Stomach smooth muscle (tissue), 2 donors: ENCODE data around the gene RPS21.

ENCODE experiments used
- H3K27ac ChIP-seq: one replicate; pipeline ENCODE4 v1.7.0; 2013; ENCODE audit warnings: mild to moderate bottlenecking, low read length, inconsistent platforms
- H3K27me3 ChIP-seq, 2 donors: one replicate each; pipeline ENCODE4 v1.7.0; 2013; ENCODE audit warnings: low read length in 2 of 2; ENCODE audit not compliant: insufficient read depth in 2 of 2, control insufficient read depth in 1 of 2
- H3K36me3 ChIP-seq, 2 donors: one replicate each; pipeline ENCODE4 v1.7.0; 2013; ENCODE audit warnings: low read length in 2 of 2; ENCODE audit not compliant: control insufficient read depth in 2 of 2, insufficient read depth in 2 of 2
- H3K4me1 ChIP-seq: one replicate; pipeline ENCODE4 v1.7.0; 2013; ENCODE audit warnings: low read length; ENCODE audit not compliant: control insufficient read depth, insufficient read depth
- H3K4me3 ChIP-seq, 2 donors: one replicate each; pipeline ENCODE4 v1.7.0; 2013; ENCODE audit warnings: low read length in 2 of 2
- H3K9ac ChIP-seq, 2 donors: one replicate each; pipeline ENCODE4 v1.7.0; 2013; ENCODE audit warnings: low read length in 2 of 2, mild to moderate bottlenecking in 1 of 2
- H3K9me3 ChIP-seq, 2 donors: one replicate each; pipeline ENCODE4 v1.7.0; 2013; ENCODE audit warnings: low read length in 2 of 2; ENCODE audit not compliant: control insufficient read depth in 2 of 2
- donor health status: healthy.
- donor health status: Pancreatic carcinoma.

Gene RPS21

GRCh38 chr20:62403331-62403730 lies 16.4 kb downstream of the RPS21 start:
- H3K4me3 ChIP-seq = no peak overlapping the region
- peaks cover 0 to 3% of the 10 kb centered on the region in 2 donors for H3K36me3 ChIP-seq
- H3K4me1 ChIP-seq = peaks cover 29% of the 10 kb centered on the region
- H3K27ac ChIP-seq = no peak overlapping the region
- no peaks in the 10 kb centered on the region for H3K9me3 ChIP-seq
- no peak overlapping the region for H3K9ac ChIP-seq
- H3K27me3 ChIP-seq = no peaks in the 10 kb centered on the region

DNA sequence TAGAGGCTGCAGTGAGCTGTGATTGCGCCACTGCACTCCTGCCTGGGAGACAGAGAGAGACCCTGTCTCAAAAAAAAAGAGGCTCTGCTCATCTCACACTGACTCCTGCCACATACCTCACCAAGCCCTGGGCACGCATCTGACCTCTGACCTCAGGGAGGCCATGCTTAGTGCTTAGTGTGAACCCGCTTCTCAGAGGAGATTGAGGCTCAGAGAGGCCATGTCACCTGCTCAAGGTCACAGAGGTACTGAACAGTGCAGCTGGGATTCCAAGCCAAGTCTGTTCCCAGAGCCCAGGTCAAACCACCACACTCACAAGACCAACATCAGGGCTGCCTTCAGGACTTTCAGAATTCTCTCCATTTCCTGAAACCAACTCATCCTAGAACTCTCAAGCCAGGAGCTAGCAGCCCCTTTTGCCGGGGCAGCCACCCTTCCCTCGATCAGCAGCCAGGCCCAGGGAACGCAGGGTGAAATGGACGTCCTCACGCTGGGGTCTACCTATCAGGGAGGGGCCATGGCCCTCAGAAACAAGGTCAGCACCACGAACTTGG lies 17.3 kb downstream of the RPS21 start:
- Histone ChIP-seq H3K9ac (no peak overlapping the region), H3K27ac (no peak overlapping the region), H3K4me3 (no peak overlapping the region), H3K4me1 (peaks cover 29% of the 10 kb centered on the region), H3K9me3 (no peaks in the 10 kb centered on the region), H3K36me3 (peaks cover 0 to 3% of the 10 kb centered on the region in 2 donors), H3K27me3 (no peaks in the 10 kb centered on the region)

GRCh38 chr20:62404761-62405107 lies 17.8 kb downstream of the RPS21 start:
- Histone ChIP-seq H3K36me3 (peaks cover 0 to 3% of the 10 kb centered on the region in 2 donors), H3K4me1 (peaks cover 31% of the 10 kb centered on the region), H3K27me3 (no peaks in the 10 kb centered on the region), H3K9me3 (no peaks in the 10 kb centered on the region), H3K4me3 (no peak overlapping the region), H3K27ac (no peak overlapping the region), H3K9ac (no peak overlapping the region)

DNA sequence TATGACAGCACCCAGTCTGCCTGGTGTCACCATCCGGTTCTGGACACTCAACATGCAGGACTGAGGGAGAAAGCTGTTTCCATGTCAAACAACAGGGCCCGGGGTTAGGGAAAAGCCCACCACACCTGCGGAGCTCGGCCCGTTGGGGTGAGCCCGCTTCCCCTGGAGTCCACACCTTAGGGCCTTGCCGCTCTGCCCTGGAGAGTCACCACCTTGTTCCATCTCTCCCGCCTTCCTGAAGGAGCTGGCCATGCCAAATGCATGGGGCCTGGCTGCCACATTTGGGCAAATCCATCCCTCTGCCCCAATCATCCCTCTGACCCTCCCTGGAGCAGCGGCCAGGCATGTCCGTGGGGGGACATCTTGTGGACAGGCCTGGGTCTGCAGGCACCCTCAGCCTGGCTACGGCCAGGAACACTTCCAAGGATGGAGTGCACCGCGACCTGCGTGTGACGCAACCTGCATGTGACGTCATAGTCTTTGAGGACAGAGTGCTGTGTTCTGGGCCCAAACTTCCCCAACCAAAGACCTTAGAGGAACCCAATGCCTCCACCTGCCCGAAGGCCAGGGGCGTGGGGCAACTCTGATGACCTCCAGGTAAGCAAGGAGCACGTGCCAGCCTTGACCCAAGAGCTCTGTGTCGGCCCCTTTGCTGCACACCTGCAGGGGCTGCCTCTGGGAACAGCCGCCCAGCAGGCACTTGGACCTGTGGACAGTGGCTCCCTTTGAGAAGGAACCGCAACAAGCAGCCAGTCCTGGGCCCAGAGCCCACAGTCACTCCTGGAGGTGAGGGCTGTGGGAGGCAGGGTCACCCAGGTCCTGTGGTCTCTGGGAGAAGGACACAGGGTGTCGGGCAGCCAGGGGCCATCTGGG lies 18.4 kb downstream of the RPS21 start:
- H3K4me3 ChIP-seq = peak overlapping the region in 1 of 2 donors; percentile 82
- no peaks in the 10 kb centered on the region for H3K9me3 ChIP-seq
- H3K9ac ChIP-seq = peak overlapping the region in 1 of 2 donors; percentile 70
- H3K27ac ChIP-seq = peak overlapping the region; percentile 24
- H3K4me1 ChIP-seq = peaks cover 37% of the 10 kb centered on the region
- no peaks in the 10 kb centered on the region for H3K27me3 ChIP-seq
- H3K36me3 ChIP-seq = peaks cover 0 to 3% of the 10 kb centered on the region in 2 donors

DNA sequence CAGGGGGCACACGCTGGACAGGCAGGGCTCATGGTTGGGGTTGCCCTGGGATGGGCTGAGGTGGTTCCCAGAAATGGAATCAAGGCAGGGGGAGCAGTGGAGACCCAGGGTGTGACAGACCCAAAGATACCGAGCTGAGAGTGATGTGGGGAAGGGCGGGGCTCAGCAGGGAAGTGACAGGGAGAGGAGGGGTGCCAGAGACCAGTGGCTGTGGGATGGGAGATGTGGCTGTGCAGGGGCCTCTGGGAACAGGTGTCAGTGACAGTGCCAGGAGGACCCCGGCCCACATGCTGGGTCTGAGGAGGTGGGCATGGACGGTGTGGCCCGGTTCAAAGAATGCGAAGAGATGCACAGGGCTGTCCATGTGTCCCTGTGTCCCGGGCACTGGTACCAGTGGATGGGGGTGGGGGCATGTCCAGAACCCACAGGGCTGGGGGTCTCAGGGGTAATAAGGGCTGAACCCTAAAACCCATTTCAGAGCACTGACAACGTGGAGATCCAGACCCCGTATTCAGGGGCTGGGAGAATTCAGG lies 19.1 kb downstream of the RPS21 start:
- H3K9me3 ChIP-seq = no peaks in the 10 kb centered on the region
- H3K36me3 ChIP-seq = peaks cover 0 to 3% of the 10 kb centered on the region in 2 donors
- H3K9ac ChIP-seq = peak overlapping the region; percentile 70 to 85
- H3K4me1 ChIP-seq = peaks cover 41% of the 10 kb centered on the region
- H3K27ac ChIP-seq = peak overlapping the region; percentile 24
- no peaks in the 10 kb centered on the region for H3K27me3 ChIP-seq
- H3K4me3 ChIP-seq = peak overlapping the region; percentile 76 to 82

DNA sequence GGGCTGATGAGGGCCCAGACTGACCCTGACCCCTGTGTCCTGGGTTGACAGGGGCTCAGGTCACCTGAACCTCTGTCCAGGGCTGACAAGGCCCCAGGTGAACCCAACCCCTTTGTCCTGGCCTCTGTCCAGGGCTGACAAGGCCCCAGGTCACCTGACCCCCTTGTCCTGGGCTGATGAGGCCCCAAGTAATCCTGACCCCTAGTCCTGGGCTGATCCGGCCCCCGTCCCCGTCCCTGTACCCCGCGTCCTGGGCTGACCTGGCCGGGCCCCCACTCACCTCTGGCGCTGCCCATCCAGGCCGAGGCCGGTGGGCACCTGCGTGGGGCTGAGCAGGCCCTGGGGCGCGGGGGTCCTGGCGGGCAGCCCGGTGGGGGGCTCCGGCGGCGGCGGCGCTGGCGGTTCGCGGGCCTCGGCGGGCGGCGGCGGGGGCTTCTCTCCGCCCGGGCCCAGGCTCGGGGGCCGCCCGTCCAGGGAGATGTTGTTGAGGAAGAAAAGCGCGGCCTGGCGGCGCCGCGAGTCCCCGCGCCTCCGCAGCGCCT lies 19.8 kb downstream of the RPS21 start:
- Histone ChIP-seq H3K9ac (peak overlapping the region; percentile 70 to 85), H3K9me3 (no peaks in the 10 kb centered on the region), H3K4me1 (peaks cover 41% of the 10 kb centered on the region), H3K27me3 (no peaks in the 10 kb centered on the region), H3K4me3 (peak overlapping the region; percentile 76 to 82), H3K36me3 (peaks cover 0 to 3% of the 10 kb centered on the region in 2 donors), H3K27ac (no peak overlapping the region)

- H3K9ac ChIP-seq = peak within 1 kb of the TSS; percentile 70 to 85
- peaks cover 41% of the 10 kb centered on the region for H3K4me1 ChIP-seq
- H3K4me3 ChIP-seq = peak within 1 kb of the TSS; percentile 76 to 82
- H3K9me3 ChIP-seq = no peaks in the 10 kb centered on the region
- peaks cover 0 to 3% of the 10 kb centered on the region in 2 donors for H3K36me3 ChIP-seq
- H3K27me3 ChIP-seq = no peaks in the 10 kb centered on the region
- H3K27ac ChIP-seq = no peak within 1 kb of the TSS
Observed at GRCh38 chr20:62407221-62407992, 20.5 kb downstream of the RPS21 start, which contains the start of gene CABLES2. Gene CABLES2, minus strand, starts transcription at chr20:62407285. Its CDS starts 9 bp downstream, at chr20:62407276.

DNA sequence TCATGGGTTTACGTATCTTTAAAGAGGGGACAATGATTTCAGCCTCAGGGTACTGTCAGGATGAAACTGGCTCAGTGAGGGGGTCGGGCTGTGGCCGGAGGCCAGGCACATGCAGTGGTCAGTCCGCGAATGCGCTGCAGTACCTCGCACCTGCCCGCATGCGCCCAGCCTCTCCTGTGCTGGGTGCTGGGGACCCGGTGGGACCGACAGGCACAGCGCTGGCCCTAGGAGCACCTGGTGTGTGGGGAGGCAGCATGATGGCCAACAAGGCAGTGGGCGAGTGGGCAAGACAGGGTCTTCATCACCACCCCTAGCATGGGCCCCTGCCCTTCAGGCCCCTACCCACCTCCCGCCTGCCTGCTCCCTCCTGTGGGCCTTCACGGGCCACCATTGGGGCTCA lies 21.2 kb downstream of the RPS21 start:
- no peak overlapping the region for H3K4me3 ChIP-seq
- no peak overlapping the region for H3K27ac ChIP-seq
- no peaks in the 10 kb centered on the region for H3K9me3 ChIP-seq
- H3K27me3 ChIP-seq = no peaks in the 10 kb centered on the region
- H3K9ac ChIP-seq = no peak overlapping the region
- H3K4me1 ChIP-seq = peaks cover 41% of the 10 kb centered on the region
- peaks cover 0 to under 1% of the 10 kb centered on the region in 2 donors for H3K36me3 ChIP-seq

- H3K4me3 ChIP-seq = no peak overlapping the region
- H3K9ac ChIP-seq = no peak overlapping the region
- no peaks in the 10 kb centered on the region for H3K27me3 ChIP-seq
- H3K36me3 ChIP-seq = no peaks in the 10 kb centered on the region
- H3K4me1 ChIP-seq = peaks cover 41% of the 10 kb centered on the region
- no peaks in the 10 kb centered on the region for H3K9me3 ChIP-seq
- H3K27ac ChIP-seq = no peak overlapping the region
Observed at GRCh38 chr20:62408640-62409039, 21.7 kb downstream of the RPS21 start.

GRCh38 chr20:62409086-62409853 lies 22.4 kb downstream of the RPS21 start:
- Histone ChIP-seq H3K36me3 (no peaks in the 10 kb centered on the region), H3K9me3 (no peaks in the 10 kb centered on the region), H3K4me1 (peaks cover 41% of the 10 kb centered on the region), H3K27me3 (no peaks in the 10 kb centered on the region), H3K27ac (peak overlapping the region; percentile 41), H3K4me3 (no peak overlapping the region), H3K9ac (no peak overlapping the region)
